Breast epithelium (tissue), 4 donors: ENCODE results near the gene ZACN. TPM values are rescaled to one million over a fixed set of nuclear protein-coding genes. Genes with fewer than 3 reads are reported as not detected.
A peak's percentile ranks its signal among the peaks of the same experiment; 100 is the strongest.

ENCODE experiments used
- DNase-seq, 2 donors: peaks; one replicate each; pipeline ENCODE4 v3.0.0-alpha.2; 2019; ENCODE audit warnings: low spot score in 2 of 2
- H3K27ac ChIP-seq, 2 donors: fragments of 200-600 bp; sonication (generic) in 1 of 2; one replicate each; pipeline ENCODE4 v1.5.1; 2016 to 2019; ENCODE audit warnings: mild to moderate bottlenecking in 1 of 2
- H3K27me3 ChIP-seq, 2 donors: fragments of 200-600 bp; sonication (generic) in 1 of 2; one replicate each; pipeline versions ENCODE4 v1.5.1 to v1.6.0; 2017 to 2019; ENCODE audit warnings: control low read depth in 1 of 2, mild to moderate bottlenecking in 1 of 2
- H3K36me3 ChIP-seq: fragments of 200-600 bp; one replicate; pipeline ENCODE4 v1.5.1; 2019
- H3K4me1 ChIP-seq, 2 donors: fragments of 200-600 bp; sonication (generic); one replicate each; pipeline ENCODE4 v1.5.1; 2016 to 2019; ENCODE audit warnings: control low read depth in 1 of 2
- H3K4me3 ChIP-seq, 3 donors: fragments of 200-600 bp; sonication (generic); 1 replicate in 2 of 3; 2 replicates in 1 of 3; pipeline ENCODE4 v1.5.1; 2016 to 2019; ENCODE audit warnings: mild to moderate bottlenecking in 3 of 3, moderate library complexity in 2 of 3
- H3K9me3 ChIP-seq, 2 donors: fragments of 200-600 bp; sonication (generic) in 1 of 2; one replicate each; pipeline ENCODE4 v1.5.1; 2016 to 2019; ENCODE audit warnings: control low read depth in 1 of 2
- POLR2A ChIP-seq: fragments of 450-650 bp; IDR thresholded peaks from one replicate; pipeline ENCODE4 v1.6.1; 2016; ENCODE audit warnings: antibody characterized with exemption, mild to moderate bottlenecking, moderate library complexity
- POLR2AphosphoS5 ChIP-seq, 3 donors: sonication (generic); formaldehyde crosslinking; IDR thresholded peaks; one replicate each; pipeline ENCODE4 v1.6.1; 2017; ENCODE audit warnings: antibody characterized with exemption in 3 of 3
- intact Hi-C: fragments of 100-400 bp; cut with DNase I; formaldehyde crosslinking; loops from one replicate; pipeline ENCODE4 v1.15.1; 2023; ENCODE audit warnings: low total_unique reads
- total RNA-seq, 3 donors: library from RNA; depleted of rRNA; stranded (reverse); fragments of >200 nt; gene quantifications; one replicate each; pipeline ENCODE4 v1.1.0, GENCODE V29; 2016
- TF ChIP-seq, protein P1 (sequence below), 3 donors: fragments of 450-650 bp; IDR thresholded peaks; one replicate each; pipeline ENCODE4 v1.5.1; 2016 to 2017; ENCODE audit warnings: antibody characterized with exemption in 3 of 3, mild to moderate bottlenecking in 3 of 3, moderate library complexity in 3 of 3

The ZACN gene
- total RNA-seq, 3 donors from 2014 or later: not detected

DNA sequence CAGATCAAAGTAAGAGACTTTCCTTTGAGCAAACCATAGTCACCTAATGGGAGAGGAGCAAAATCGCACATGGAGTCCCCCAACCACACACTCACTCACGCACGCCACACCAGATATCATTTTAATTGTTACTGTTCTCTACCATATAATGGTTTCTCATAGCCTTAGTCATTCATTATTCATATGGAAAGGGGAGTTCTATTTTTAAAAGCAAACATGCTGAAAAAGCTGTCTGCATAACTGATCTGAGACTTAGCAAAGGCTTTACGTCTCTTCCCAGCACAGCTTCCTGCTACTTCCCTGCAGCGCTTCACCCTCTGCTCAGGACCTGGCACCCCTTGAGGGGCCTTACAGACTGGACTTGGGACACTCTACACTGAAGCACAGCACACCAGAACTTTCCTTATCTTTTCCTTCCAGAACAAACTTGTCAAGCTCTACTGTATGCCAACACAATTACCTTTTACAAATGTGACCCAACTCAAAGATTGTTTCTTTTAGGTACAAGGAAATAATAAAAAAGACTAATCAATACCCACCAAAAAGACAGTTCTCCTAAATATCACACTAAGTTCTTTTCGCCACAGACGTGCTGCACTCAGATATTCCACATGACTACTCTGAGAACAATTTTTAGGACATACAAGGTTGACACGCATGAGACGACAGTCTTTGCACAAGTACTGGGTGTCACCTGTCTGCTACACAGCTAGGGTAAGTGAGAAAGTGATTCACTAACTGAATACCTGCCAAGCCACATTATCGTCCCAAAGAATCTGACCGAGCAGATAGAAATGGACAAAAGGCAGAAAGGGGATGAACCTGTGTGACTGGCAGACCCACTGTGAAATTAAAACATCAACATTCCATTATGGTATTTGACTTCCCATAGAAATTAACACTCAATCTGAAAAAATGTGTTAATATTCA is 28.2 kb upstream of the ZACN start:
- peaks cover 7% of the 10 kb centered on the region for H3K36me3 ChIP-seq
- H3K27me3 ChIP-seq: no peaks in the 10 kb centered on the region
- DNase-seq: no peak
- no peaks in the 10 kb centered on the region for H3K4me1 ChIP-seq
- no peaks in the 10 kb centered on the region for H3K9me3 ChIP-seq
- peak overlapping the region in 1 of 2 donors; percentile 70 for H3K27ac ChIP-seq
- TF ChIP-seq, protein P1, sequence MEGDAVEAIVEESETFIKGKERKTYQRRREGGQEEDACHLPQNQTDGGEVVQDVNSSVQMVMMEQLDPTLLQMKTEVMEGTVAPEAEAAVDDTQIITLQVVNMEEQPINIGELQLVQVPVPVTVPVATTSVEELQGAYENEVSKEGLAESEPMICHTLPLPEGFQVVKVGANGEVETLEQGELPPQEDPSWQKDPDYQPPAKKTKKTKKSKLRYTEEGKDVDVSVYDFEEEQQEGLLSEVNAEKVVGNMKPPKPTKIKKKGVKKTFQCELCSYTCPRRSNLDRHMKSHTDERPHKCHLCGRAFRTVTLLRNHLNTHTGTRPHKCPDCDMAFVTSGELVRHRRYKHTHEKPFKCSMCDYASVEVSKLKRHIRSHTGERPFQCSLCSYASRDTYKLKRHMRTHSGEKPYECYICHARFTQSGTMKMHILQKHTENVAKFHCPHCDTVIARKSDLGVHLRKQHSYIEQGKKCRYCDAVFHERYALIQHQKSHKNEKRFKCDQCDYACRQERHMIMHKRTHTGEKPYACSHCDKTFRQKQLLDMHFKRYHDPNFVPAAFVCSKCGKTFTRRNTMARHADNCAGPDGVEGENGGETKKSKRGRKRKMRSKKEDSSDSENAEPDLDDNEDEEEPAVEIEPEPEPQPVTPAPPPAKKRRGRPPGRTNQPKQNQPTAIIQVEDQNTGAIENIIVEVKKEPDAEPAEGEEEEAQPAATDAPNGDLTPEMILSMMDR (IDR thresholded peaks at IDR 0.05): no peak
- TF ChIP-seq POLR2A: no peak
- TF ChIP-seq POLR2AphosphoS5 (IDR thresholded peaks at IDR 0.05): no peak
- no peak overlapping the region for H3K4me3 ChIP-seq
- intact Hi-C loops: no loop called here

DNA sequence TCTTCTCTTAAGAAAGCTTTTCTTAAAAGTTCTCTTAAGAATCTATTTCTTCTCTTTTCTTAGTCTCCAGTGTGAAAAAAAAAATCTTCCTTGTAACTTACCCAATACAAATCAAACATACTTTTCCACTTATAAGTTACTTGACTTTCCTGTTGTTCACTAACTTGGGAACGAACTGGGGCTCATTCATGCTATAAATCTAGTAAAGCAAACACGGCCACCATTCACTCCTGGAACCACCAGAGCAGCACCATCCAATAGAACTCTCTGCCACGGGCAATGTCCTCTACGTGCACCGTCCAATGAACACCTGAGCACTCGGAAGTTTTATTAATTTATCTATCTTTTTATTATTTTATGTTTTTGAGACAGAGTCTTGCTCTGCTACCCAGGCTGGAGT is 27.4 kb upstream of the ZACN start:
- no peak for DNase-seq
- Histone ChIP-seq H3K36me3 (peaks cover 11% of the 10 kb centered on the region), H3K27me3 (no peaks in the 10 kb centered on the region), H3K4me1 (no peaks in the 10 kb centered on the region), H3K27ac (peak overlapping the region in 1 of 2 donors; percentile 70), H3K4me3 (no peak overlapping the region), H3K9me3 (no peaks in the 10 kb centered on the region)
- intact Hi-C loops: no loop called here
- TF ChIP-seq, protein P1 (IDR thresholded peaks at IDR 0.05): no peak
- no peak for TF ChIP-seq POLR2AphosphoS5 (IDR thresholded peaks at IDR 0.05)
- no peak for TF ChIP-seq POLR2A

DNA sequence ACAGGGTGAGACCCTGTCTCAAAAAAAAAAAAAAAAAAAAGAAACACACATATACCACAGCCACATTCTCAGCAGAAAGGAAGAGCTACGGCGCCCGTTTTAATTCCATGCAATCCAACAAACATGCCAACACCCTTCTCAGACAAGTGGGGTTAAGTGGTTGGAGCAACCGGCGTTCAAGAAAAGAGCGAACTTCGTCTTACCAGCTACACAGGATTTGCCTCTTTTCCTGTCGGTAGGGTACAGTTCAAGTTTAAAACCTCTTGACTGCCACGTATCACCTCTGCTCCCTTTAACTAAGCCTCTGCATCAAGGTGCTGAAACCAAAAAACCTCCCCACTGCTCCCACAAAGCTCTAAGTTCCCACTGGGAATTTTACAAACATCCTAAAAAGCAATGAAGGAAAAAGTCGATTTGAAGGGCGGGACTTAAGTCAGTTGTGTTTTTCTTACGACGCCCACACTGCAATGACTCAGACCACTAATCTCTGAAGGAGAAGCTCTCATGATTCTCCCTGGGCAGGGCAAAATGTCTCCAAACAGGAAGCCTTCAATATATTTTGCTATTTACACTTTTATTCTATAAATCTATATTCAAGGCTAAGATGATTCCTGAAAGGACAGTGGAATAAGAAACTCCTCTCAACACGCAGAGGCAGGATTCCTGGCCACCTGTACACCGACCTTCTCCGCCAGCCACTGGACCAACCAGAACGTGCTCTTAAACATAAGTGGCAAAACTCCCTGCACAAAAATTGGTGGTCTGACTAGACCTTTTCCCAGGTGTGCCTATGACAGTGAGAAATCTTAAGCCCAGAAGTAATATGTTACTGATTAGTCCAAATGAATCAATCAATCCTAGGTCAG is 25.5 kb upstream of the ZACN start:
- peak overlapping the region; percentile 5 to 19 for H3K27ac ChIP-seq
- TF ChIP-seq, protein P1 (IDR thresholded peaks at IDR 0.05): no peak
- TF ChIP-seq POLR2A (no peak), POLR2AphosphoS5 (IDR thresholded peaks at IDR 0.05) (no peak)
- no peak for DNase-seq

GRCh38 chr17:76054112-76054476 is 24.9 kb upstream of the ZACN start:
- Histone ChIP-seq H3K4me1 (no peaks in the 10 kb centered on the region), H3K36me3 (peaks cover 11% of the 10 kb centered on the region), H3K4me3 (no peak overlapping the region), H3K27ac (peak overlapping the region; percentile 5 to 19), H3K27me3 (no peaks in the 10 kb centered on the region), H3K9me3 (no peaks in the 10 kb centered on the region)
- TF ChIP-seq POLR2A (no peak), POLR2AphosphoS5 (IDR thresholded peaks at IDR 0.05) (no peak)
- TF ChIP-seq, protein P1 (IDR thresholded peaks at IDR 0.05): no peak
- no peak for DNase-seq
- intact Hi-C loops: no loop called here

More for the DNA sequence above, 25.5 kb upstream of the ZACN start:
- Histone ChIP-seq H3K9me3 (no peaks in the 10 kb centered on the region), H3K36me3 (peaks cover 11% of the 10 kb centered on the region), H3K4me1 (no peaks in the 10 kb centered on the region), H3K27me3 (no peaks in the 10 kb centered on the region), H3K4me3 (no peak overlapping the region)
- intact Hi-C loops: no loop called here
